K562 (cell line): ENCODE data around the gene LAG3. TPM values are rescaled to one million over a fixed set of nuclear protein-coding genes. Genes with fewer than 3 reads are reported as not detected.
A peak's percentile ranks its signal among the peaks of the same experiment; 100 is the strongest.

Experiments used
- CHD4 ChIP-seq: fragments of 200-600 bp; sonication (generic); IDR thresholded peaks from 3 replicates; pipeline ENCODE4 v1.6.1; 2012; ENCODE audit warnings: low read depth, mild to moderate bottlenecking, mixed read lengths, low read length, inconsistent platforms; ENCODE audit not compliant: insufficient read depth, insufficient replicate concordance, poor library complexity, severe bottlenecking
- ERF ChIP-seq: fragments of 450-650 bp; formaldehyde crosslinking; IDR thresholded peaks from 2 replicates; pipeline ENCODE4 v1.4.0; 2020; ENCODE audit warnings: mild to moderate bottlenecking, mixed read lengths
- MLLT1 ChIP-seq, 2 experiments: fragments of 450-650 bp; IDR thresholded peaks; 2 replicates each; pipeline ENCODE4 v1.6.1; 2016
- NFATC3 ChIP-seq: fragments of 450-650 bp; IDR thresholded peaks from 2 replicates; pipeline ENCODE4 v1.6.1; 2017; ENCODE audit warnings: mild to moderate bottlenecking
- PPARD ChIP-seq: fragments of 250-450 bp; sonication (Bioruptor Pico); IDR thresholded peaks from 2 replicates; pipeline ENCODE4 v1.8.0; 2022; ENCODE audit warnings: inconsistent platforms, mild to moderate bottlenecking, moderate library complexity
- RBFOX2 ChIP-seq: fragments of 200-400 bp; formaldehyde crosslinking; IDR thresholded peaks from 2 replicates; pipeline ENCODE4 v1.6.1; 2017; ENCODE audit warnings: low read depth, mild to moderate bottlenecking, low read length, moderate library complexity
- SUPT5H ChIP-seq: fragments of 450-650 bp; IDR thresholded peaks from 2 replicates; pipeline ENCODE4 v1.6.1; 2016
- THRAP3 ChIP-seq: fragments of 450-650 bp; IDR thresholded peaks from 2 replicates; pipeline ENCODE4 v1.6.1; 2016; ENCODE audit warnings: mild to moderate bottlenecking, inconsistent platforms, borderline replicate concordance
- TSC22D4 ChIP-seq: fragments of 450-650 bp; IDR thresholded peaks from 2 replicates; pipeline ENCODE4 v1.6.1; 2016; ENCODE audit warnings: missing genetic modification characterization, missing biosample characterization, control low read depth
- USF1 ChIP-seq: sonication (generic); formaldehyde crosslinking; IDR thresholded peaks from 2 replicates; pipeline ENCODE4 v1.9.0; 2022; ENCODE audit warnings: mild to moderate bottlenecking, missing genetic modification reagents
- YY1 ChIP-seq, 3 experiments: IDR thresholded peaks; 2 replicates each; pipeline ENCODE4 v1.6.1; 2011; ENCODE audit warnings: low read length in 2 of 3, mild to moderate bottlenecking in 2 of 3, moderate library complexity in 2 of 3, borderline replicate concordance in 1 of 3, control low read depth in 1 of 3, low read depth in 1 of 3; ENCODE audit not compliant: insufficient read depth in 3 of 3, insufficient replicate concordance in 2 of 3, control insufficient read depth in 1 of 3, insufficient read length in 1 of 3; ENCODE audit errors: extremely low read depth in 1 of 3
- ZNF165 ChIP-seq: fragments of 250-450 bp; sonication (Bioruptor Pico); IDR thresholded peaks from 2 replicates; pipeline ENCODE4 v1.4.0; 2020; ENCODE audit warnings: borderline replicate concordance
- ZNF384 ChIP-seq: IDR thresholded peaks from 2 replicates; pipeline ENCODE4 v1.6.1; 2012; ENCODE audit warnings: low read depth, low read length, improper control_type of control experiment
- ZZZ3 ChIP-seq: fragments of 450-650 bp; IDR thresholded peaks from 2 replicates; pipeline ENCODE4 v1.6.1; 2016; ENCODE audit warnings: antibody characterized with exemption, mild to moderate bottlenecking, moderate library complexity
- polyA plus RNA-seq, 8 experiments: library from polyadenylated mRNA; depleted of rRNA in 4 of 8; stranded (reverse) in 5 of 8; unstranded in 3 of 8; fragments of >200 nt; fragmentation: Nextera tagmentation in 2 of 8; fragmentation: Illumina TruSeq in 1 of 8; extraction: Ambion mirVana in 2 of 8; extraction: Trizol in 1 of 8; gene quantifications; 2 replicates each; pipeline versions ENCODE4 v1.2.1 to v1.2.3, GENCODE V29; 2011 to 2014; ENCODE audit warnings: inconsistent platforms in 1 of 8, missing spikeins in 1 of 8
- total RNA-seq, 7 experiments: library from RNA; depleted of rRNA in 6 of 7; stranded (reverse); fragments of >200 nt in 6 of 7; fragmentation: Illumina TruSeq in 2 of 7; extraction: Trizol in 2 of 7; gene quantifications; 2 replicates each; pipeline versions ENCODE4 v1.2.1 to v1.2.3, GENCODE V29; 2011 to 2021; ENCODE audit warnings: low replicate concordance in 1 of 7
- TF ChIP-seq, protein P1 (sequence below), 2 experiments: IDR thresholded peaks in 1 of 2; conservative IDR thresholded peaks in 1 of 2; 2 replicates each; pipeline ENCODE4 v1.6.1; 2016; ENCODE audit warnings: low read depth in 2 of 2, mild to moderate bottlenecking in 1 of 2, missing compliant biosample characterization in 1 of 2, missing genetic modification characterization in 1 of 2, moderate library complexity in 1 of 2

The LAG3 gene
- total and polyA plus RNA-seq, 9 of the 15 experiments (the other 6 are each of a cell fraction or from before 2014, with no cell fraction given): 0.07 to 0.66 (median 0.09) TPM; not detected in 1

- TF ChIP-seq, protein P1, sequence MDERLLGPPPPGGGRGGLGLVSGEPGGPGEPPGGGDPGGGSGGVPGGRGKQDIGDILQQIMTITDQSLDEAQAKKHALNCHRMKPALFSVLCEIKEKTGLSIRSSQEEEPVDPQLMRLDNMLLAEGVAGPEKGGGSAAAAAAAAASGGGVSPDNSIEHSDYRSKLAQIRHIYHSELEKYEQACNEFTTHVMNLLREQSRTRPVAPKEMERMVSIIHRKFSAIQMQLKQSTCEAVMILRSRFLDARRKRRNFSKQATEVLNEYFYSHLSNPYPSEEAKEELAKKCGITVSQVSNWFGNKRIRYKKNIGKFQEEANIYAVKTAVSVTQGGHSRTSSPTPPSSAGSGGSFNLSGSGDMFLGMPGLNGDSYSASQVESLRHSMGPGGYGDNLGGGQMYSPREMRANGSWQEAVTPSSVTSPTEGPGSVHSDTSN (CRISPR knock-in tag; IDR thresholded peaks at IDR 0.05; ENCODE audit: low read depth): no peak
- TF ChIP-seq, protein P1 (tag; conservative IDR thresholded peaks at IDR 0.05; ENCODE audit: low read depth): peak; percentile 94
- TF ChIP-seq ZZZ3 (no peak; the same call in none of the 2 replicates), USF1 (CRISPR knock-in tag) (peak; percentile 95), CHD4 (no peak), YY1 (IDR thresholded peaks at IDR 0.05; ENCODE audit: borderline replicate concordance in 1 of 3, control insufficient read depth in 1 of 3, extremely low read depth in 1 of 3, insufficient read depth in 3 of 3, insufficient read length in 1 of 3, insufficient replicate concordance in 2 of 3, low read depth in 1 of 3, low read length in 2 of 3) (peak; percentile 15 to 82 (median 54)), MLLT1 (IDR thresholded peaks at IDR 0.05) (peak; percentile 73 to 77; a peak in 3 of 4 replicates), ZNF165 (CRISPR knock-in tag) (no peak), THRAP3 (no peak), SUPT5H (peak; percentile 68), ERF (CRISPR knock-in tag) (no peak), TSC22D4 (tag) (no peak), NFATC3 (peak; percentile 61; the same call in 1 of the 2 replicates), PPARD (CRISPR knock-in tag) (no peak), RBFOX2 (peak; percentile 88), ZNF384 (peak; percentile 40)
Measured at GRCh38 chr12:6723607-6724408, 48.5 kb upstream of the LAG3 start, which contains the start of gene COPS7A (continued).
